Measurements from ENCODE around the gene RABGAP1L.

DNA sequence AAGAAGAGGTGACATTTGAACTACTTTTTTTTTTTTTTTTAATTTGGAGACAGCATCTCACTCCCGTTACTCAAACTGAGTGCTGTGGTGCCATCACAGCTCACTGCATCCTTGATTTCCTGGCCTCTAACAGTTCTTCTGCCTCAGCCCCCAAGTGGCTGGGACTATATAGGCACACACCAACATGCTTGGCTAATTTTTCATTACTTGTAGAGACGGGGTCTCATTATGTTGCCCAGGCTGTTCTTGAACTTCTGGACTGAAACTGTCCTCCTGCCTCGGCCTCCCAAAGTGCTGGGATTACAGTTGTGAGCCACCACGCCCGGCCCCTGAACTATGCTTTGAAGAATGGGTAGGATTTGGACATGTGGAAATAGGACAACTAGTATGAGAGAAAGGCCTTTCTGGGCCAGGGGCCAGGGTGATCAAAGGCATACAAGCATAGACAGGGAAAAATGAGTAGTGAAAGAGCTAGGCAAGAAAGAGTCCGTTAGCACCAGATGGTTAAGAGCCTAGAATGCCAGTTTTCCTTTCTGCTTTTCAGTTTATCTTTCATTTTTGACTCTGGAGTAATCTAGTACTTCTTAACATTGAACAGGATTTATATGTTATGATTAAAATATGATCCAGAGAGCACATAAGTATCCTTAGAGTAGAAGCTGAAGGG is 6.3 kb downstream of the RABGAP1L start:
- TF ChIP-seq, protein P1, sequence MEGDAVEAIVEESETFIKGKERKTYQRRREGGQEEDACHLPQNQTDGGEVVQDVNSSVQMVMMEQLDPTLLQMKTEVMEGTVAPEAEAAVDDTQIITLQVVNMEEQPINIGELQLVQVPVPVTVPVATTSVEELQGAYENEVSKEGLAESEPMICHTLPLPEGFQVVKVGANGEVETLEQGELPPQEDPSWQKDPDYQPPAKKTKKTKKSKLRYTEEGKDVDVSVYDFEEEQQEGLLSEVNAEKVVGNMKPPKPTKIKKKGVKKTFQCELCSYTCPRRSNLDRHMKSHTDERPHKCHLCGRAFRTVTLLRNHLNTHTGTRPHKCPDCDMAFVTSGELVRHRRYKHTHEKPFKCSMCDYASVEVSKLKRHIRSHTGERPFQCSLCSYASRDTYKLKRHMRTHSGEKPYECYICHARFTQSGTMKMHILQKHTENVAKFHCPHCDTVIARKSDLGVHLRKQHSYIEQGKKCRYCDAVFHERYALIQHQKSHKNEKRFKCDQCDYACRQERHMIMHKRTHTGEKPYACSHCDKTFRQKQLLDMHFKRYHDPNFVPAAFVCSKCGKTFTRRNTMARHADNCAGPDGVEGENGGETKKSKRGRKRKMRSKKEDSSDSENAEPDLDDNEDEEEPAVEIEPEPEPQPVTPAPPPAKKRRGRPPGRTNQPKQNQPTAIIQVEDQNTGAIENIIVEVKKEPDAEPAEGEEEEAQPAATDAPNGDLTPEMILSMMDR (IDR thresholded peaks at IDR 0.05) = no peak
- no peak for TF ChIP-seq POLR2A (IDR thresholded peaks at IDR 0.05)
- no peak for TF ChIP-seq POLR2AphosphoS5 (IDR thresholded peaks at IDR 0.05)
- TF ChIP-seq EP300 (IDR thresholded peaks at IDR 0.05) = no peak

Measured in gastroesophageal sphincter (tissue), 3 donors.